Cardiac fibroblast (primary cell): ENCODE measurements around the gene RUNX2.

Experiments used
- DNase-seq, 2 donors: peaks; one replicate each; pipeline versions ENCODE4 v3.0.0 to v3.0.0-alpha.2; 2010; ENCODE audit warnings: low read depth in 2 of 2
- H3K4me3 ChIP-seq, 2 donors: replicated peaks in 1 of 2; 1 replicate in 1 of 2; 2 replicates in 1 of 2; pipeline ENCODE4 v1.5.1; 2011; ENCODE audit warnings: low read depth in 2 of 2, low read length in 2 of 2, mild to moderate bottlenecking in 2 of 2, moderate library complexity in 1 of 2
- TF ChIP-seq, protein P1 (sequence below): IDR thresholded peaks from one replicate; pipeline ENCODE4 v1.5.1; 2011; ENCODE audit warnings: low read depth, mild to moderate bottlenecking, low read length, inconsistent platforms

Gene RUNX2

DNA sequence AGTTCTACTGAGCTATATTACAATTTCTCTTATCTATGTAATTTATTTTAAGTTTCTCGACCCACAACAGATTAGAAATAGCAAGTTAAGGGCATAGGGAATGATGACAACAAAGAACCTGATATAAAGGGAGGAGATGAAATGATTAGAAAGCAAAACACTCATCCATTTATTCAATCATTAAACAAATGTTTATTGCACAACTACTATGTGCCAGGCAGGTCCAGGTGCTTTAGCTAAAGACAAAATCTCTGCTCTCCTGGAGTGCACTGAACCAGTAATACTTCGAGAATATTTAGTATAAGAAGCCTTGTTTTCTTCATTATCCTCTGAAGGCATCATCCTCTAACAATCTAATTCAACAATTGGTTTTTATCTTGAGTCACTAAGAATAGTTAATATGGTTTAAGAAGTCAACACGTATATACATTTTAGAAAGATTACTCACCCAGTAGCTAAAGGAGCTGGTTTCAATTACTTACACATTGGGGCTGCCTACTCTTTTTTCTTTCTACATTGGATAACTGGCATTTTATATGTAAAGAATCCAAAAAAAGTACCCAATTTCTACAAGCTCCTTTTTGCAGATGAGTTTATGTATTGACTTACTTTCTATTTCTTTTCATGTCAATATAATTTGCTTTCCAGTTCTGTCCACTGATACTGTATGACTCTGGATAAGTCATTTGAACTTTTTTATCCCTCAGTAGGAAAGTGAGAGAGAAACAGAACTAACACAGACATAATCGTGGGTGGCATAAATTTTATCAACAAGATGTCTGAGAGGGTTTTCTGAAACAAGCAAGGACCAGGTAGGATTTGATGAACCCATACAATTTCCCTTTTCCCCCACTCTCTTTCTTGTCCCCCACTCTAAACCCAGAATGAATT lies 375.0 kb downstream of the RUNX2 start:
- H3K4me3 ChIP-seq, result no peak overlapping the region
- TF ChIP-seq, protein P1, sequence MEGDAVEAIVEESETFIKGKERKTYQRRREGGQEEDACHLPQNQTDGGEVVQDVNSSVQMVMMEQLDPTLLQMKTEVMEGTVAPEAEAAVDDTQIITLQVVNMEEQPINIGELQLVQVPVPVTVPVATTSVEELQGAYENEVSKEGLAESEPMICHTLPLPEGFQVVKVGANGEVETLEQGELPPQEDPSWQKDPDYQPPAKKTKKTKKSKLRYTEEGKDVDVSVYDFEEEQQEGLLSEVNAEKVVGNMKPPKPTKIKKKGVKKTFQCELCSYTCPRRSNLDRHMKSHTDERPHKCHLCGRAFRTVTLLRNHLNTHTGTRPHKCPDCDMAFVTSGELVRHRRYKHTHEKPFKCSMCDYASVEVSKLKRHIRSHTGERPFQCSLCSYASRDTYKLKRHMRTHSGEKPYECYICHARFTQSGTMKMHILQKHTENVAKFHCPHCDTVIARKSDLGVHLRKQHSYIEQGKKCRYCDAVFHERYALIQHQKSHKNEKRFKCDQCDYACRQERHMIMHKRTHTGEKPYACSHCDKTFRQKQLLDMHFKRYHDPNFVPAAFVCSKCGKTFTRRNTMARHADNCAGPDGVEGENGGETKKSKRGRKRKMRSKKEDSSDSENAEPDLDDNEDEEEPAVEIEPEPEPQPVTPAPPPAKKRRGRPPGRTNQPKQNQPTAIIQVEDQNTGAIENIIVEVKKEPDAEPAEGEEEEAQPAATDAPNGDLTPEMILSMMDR, result no peak
- DNase-seq, result peak in 1 of 2 donors; percentile 66

DNA sequence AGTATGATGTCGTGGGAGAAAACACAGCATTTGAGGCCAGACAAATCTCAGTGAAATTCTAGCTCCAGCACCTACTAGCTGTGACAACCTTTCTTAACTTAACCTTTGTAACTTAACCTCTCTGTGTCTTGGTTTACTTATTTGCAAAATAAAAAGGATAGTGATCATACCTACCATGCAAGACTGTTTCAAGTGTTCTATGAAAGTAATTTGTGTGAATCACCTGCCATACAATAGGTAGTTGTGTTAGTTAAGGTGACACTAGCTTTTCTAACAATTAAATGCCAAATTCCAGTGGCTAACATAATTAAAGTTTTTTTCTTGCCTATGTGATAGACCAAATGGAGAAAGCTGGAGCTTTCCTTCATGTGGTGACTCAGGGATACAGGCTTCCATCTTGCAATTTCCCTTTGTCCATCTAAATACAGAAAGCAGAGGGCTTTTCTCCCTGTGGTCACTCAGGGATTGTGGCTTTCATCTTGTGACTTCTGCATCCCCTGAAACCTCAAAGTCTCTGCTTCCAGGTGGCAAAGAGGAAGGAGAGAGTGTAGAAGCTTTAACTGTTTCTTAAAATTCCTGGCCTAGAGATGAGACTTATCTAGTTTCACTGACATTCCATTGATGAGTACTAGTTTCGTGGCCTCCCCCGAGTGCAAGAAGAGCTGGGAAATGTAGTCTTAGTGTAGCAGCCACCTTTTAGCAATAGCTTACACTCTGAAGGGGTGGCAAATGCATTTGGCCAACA lies 376.1 kb downstream of the RUNX2 start:
- no peak overlapping the region for H3K4me3 ChIP-seq
- peak in 1 of 2 donors; percentile 22 for DNase-seq
- TF ChIP-seq, protein P1, result no peak

DNA sequence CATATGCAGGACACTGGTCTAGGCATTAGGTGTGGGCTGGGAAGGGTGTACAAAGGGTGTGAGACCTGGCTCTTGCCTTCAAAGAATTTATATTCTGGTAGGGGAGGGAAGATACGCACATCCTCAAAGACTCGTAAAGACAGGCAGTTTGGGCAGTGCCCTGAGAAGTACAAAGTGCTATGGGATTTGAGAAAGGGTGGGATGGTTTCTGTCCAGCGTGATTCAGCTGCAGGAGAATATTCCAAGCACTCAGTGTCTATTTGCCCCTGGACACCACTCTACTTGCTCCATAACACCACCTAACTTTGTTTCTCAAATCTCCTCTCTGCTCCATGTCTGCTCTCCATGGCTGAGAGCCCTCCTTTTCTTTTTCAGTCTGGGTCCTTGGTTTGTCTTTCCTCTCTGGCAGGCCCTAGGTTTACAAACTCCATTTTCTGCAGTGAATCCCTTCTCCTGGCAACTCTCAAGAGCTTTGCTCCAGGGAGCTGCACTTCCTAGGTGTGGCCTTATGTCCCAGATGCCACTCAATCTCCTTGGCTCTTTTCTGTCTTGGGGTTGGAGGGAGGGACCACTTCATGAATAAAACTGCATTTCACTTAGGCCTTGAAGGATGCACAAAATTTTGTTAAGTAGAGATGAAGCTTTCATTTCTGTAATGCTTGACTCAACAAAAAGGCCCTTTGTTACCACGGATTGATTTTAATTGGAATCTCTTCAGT lies 377.2 kb downstream of the RUNX2 start:
- no peak for DNase-seq
- TF ChIP-seq, protein P1, result no peak
- no peak overlapping the region for H3K4me3 ChIP-seq

DNA sequence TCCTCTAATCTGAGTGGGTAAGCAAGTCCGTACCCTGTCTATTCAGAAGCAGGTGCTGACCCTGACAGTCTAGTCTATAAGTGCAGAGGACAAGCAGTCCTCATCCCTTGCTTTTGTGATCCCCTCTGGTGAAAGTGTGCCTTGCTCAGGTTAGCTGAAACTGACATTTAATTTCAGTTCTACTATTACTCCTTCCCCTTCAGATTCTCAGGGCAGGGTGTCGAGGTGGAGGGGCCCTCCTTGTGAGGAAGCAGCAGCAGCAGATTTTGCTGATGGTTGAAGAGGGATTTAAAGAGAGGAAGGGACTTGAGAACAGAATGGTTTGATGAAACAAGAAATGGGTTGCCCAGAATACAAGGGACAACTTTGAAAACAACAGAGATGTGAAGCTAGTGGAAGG lies 378.2 kb downstream of the RUNX2 start:
- DNase-seq, result no peak
- no peak overlapping the region for H3K4me3 ChIP-seq
- TF ChIP-seq, protein P1, result no peak

DNA sequence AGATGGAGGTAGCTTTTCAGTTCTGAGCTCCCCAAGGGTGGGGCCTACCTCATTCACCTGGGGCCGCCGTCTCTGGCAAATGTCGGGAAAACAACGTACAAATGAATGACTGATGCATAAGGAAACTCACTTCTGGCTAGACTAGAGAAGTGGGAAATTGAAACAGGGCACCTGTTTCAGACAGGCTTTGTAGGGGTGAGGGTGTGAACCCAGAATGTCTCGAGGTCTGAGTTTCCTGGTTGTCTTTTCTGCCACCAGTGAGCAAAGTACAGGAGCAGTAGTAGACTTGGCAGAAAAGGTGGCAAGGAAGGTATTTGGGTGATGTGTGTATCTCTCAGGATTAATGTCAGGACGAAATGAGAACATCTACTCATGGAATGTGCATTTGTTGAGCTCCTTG lies 379.0 kb downstream of the RUNX2 start:
- TF ChIP-seq, protein P1, result no peak
- no peak for DNase-seq
- H3K4me3 ChIP-seq, result no peak overlapping the region

DNA sequence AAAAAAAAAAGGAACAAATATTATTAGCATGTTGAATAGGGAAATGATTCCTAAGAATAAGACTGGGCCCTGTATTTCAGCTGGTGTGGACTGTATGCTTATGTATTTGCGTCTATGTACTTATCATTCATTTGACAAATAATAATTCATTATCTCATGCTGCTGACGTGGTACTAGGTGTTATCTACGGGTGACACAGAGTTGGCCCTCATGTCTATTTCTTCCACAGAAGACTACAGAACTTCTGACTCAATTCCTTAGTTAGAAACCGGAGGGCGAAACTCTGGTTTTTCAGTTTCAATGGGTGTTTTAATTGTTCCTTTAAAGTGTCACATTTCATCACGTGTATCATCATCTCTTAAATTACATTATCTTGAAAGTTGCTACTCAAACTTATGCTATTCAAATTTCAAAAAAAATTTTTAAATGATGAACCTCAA lies 381.7 kb downstream of the RUNX2 start:
- DNase-seq, result peak in 1 of 2 donors; percentile 64
- H3K4me3 ChIP-seq, result no peak overlapping the region
- TF ChIP-seq, protein P1, result no peak
